ENCODE measurements around the gene LAPTM5. TPM values are rescaled to one million over a fixed set of nuclear protein-coding genes. Genes with fewer than 3 reads are reported as not detected.

The LAPTM5 gene
- total and polyA plus RNA-seq, 10 donors, result 419 to 747 (median 577) TPM

DNA sequence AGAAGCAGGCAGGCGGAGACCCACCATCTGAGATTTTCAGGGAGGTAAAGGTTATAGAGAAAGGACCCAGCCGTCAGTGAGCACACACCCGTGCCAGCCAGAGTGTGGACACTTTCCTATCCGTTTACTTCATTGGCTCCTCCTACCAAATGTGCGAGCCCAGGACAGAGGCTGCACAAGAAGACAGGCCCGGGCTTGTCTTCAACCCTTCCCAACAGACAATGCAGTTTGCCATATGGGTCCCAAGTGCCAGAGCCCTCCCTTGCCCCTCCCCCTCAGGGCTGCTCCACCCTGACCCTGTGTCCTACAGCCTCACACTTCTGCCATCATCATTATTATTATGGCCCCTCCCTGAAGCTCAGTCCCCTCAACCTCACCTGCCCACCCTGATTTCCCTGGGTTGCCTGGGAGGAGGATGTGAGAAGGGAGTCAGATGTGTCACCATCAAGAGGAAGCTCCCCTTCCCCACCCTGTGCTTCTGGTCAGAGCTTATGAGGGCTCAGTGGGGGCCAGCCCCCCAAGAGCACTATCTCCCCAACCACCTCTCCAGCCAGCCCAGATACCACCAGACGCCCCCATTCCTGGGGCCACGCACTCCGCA is 9.4 kb downstream of the LAPTM5 start:
- H3K9me3 ChIP-seq, result no peaks in the 10 kb centered on the region
- peak overlapping the region in 5 of 8 donors; percentile 2 to 80 (median 5) for H3K4me3 ChIP-seq
- intact Hi-C loops (cut with DNase I; ENCODE audit: low total_unique reads), result no loop called here
- 34 to 53% (median 50%) methylated on average over 9 of the region's 9 CpGs for WGBS, 5 donors
- H3K27me3 ChIP-seq (replicated peaks in 1 of 7), result no peaks in the 10 kb centered on the region
- TF ChIP-seq POLR2A (IDR thresholded peaks at IDR 0.05) (no peak), POLR2AphosphoS5 (IDR thresholded peaks at IDR 0.05) (peak in 1 of 3 donors; percentile 73)
- peaks cover 92 to 100% (median 100%) of the 10 kb centered on the region in 6 donors for H3K4me1 ChIP-seq
- H3K27ac ChIP-seq, result peak overlapping the region; percentile 54 to 99 (median 96)
- peaks cover 0 to 90% (median 6%) of the 10 kb centered on the region in 6 donors for H3K36me3 ChIP-seq
- DNase-seq, result no peak

- intact Hi-C loops (cut with DNase I; ENCODE audit: low total_unique reads), result no loop called here
- TF ChIP-seq POLR2A (IDR thresholded peaks at IDR 0.05) (no peak), POLR2AphosphoS5 (IDR thresholded peaks at IDR 0.05) (peak; percentile 45 to 79 (median 49))
- Histone ChIP-seq H3K36me3 (peaks cover 0 to 90% (median 9%) of the 10 kb centered on the region in 6 donors), H3K9me3 (no peaks in the 10 kb centered on the region), H3K27ac (peak overlapping the region; percentile 79 to 99 (median 96)), H3K27me3 (replicated peaks in 1 of 7) (no peaks in the 10 kb centered on the region), H3K4me3 (peak overlapping the region in 2 of 8 donors; percentile 6 to 80), H3K4me1 (peaks cover 92 to 100% (median 100%) of the 10 kb centered on the region in 6 donors)
- peak; percentile 72 for DNase-seq
- WGBS, 5 donors, result 62 to 70% (median 65%) methylated on average over 17 of the region's 17 CpGs
These were observed 10.3 kb downstream of the LAPTM5 start for GRCh38 chr1:30747033-30748008.

DNA sequence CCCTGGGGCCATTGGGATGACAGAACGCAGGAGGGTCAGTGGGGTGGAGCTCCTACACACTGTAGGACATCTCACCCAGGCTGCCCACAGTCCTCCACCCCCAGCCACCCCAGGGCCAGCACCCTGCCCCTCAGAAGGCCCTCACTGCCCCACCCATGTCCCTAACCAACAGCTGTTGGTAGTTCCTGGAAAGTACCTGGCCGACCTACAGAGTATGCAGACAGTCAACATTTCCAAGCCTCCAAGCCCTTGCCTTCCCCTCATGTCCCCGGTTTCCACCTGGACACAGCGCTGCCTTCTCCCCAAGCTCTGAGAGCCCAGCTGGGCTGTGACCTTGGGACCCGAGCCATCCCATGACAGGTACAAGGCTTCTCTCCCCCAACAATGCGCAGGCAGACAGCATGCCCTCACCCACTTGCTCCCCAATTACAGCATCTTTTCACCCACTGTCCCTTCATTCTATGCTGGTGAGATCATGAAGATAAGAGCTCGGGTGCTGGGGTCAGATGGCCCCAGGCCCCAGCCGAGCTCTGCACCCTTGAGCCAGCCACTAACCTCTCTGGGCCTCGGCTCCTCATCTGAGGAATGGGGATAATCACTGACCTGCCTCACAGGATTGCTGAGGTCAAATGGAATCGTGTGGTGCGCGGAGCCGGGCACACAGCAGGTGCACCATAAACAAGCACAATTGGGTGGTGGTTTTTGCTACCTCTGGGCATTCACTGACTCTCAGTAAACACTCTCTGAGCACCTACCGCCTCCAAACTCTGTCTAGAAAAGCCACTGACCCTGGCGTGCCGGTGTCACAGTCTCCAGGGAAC is 11.2 kb downstream of the LAPTM5 start:
- peak; percentile 74 for DNase-seq
- Histone ChIP-seq H3K27me3 (replicated peaks in 1 of 7) (no peaks in the 10 kb centered on the region), H3K9me3 (no peaks in the 10 kb centered on the region), H3K36me3 (peaks cover 0 to 90% (median 15%) of the 10 kb centered on the region in 6 donors), H3K4me1 (peaks cover 93 to 100% (median 100%) of the 10 kb centered on the region in 6 donors), H3K27ac (peak overlapping the region; percentile 79 to 99 (median 96)), H3K4me3 (peak overlapping the region in 2 of 8 donors; percentile 6 to 80)
- TF ChIP-seq, protein P1, sequence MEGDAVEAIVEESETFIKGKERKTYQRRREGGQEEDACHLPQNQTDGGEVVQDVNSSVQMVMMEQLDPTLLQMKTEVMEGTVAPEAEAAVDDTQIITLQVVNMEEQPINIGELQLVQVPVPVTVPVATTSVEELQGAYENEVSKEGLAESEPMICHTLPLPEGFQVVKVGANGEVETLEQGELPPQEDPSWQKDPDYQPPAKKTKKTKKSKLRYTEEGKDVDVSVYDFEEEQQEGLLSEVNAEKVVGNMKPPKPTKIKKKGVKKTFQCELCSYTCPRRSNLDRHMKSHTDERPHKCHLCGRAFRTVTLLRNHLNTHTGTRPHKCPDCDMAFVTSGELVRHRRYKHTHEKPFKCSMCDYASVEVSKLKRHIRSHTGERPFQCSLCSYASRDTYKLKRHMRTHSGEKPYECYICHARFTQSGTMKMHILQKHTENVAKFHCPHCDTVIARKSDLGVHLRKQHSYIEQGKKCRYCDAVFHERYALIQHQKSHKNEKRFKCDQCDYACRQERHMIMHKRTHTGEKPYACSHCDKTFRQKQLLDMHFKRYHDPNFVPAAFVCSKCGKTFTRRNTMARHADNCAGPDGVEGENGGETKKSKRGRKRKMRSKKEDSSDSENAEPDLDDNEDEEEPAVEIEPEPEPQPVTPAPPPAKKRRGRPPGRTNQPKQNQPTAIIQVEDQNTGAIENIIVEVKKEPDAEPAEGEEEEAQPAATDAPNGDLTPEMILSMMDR (IDR thresholded peaks at IDR 0.05 in 8 of 11, conservative IDR thresholded peaks at IDR 0.05 in 3 of 11), result no peak
- TF ChIP-seq POLR2A (IDR thresholded peaks at IDR 0.05), result no peak
- peak in 1 of 3 donors; percentile 34 for TF ChIP-seq POLR2AphosphoS5 (IDR thresholded peaks at IDR 0.05)
- intact Hi-C loops (cut with DNase I; ENCODE audit: low total_unique reads), result no loop called here
- 67 to 74% (median 71%) methylated on average over 13 to 16 of the region's 16 CpGs for WGBS, 5 donors

GRCh38 chr1:30745834-30746208 is 11.8 kb downstream of the LAPTM5 start:
- intact Hi-C loops (cut with DNase I; ENCODE audit: low total_unique reads), result no loop called here
- WGBS, 5 donors, result 31 to 56% (median 42%) methylated on average over 4 of the region's 4 CpGs
- H3K4me3 ChIP-seq, result peak overlapping the region in 1 of 8 donors; percentile 80
- peak overlapping the region; percentile 79 to 99 (median 96) for H3K27ac ChIP-seq
- H3K4me1 ChIP-seq, result peaks cover 93 to 100% (median 100%) of the 10 kb centered on the region in 6 donors
- peak; percentile 83 for DNase-seq
- TF ChIP-seq, protein P1 (IDR thresholded peaks at IDR 0.05 in 8 of 11, conservative IDR thresholded peaks at IDR 0.05 in 3 of 11), result no peak
- TF ChIP-seq POLR2AphosphoS5 (IDR thresholded peaks at IDR 0.05) (peak in 2 of 3 donors; percentile 4 to 47), POLR2A (IDR thresholded peaks at IDR 0.05) (no peak)
- peaks cover 0 to 90% (median 21%) of the 10 kb centered on the region in 6 donors for H3K36me3 ChIP-seq
- H3K27me3 ChIP-seq (replicated peaks in 1 of 7), result no peaks in the 10 kb centered on the region
- H3K9me3 ChIP-seq, result no peaks in the 10 kb centered on the region

Measured in spleen (tissue), 11 donors.